Loucy (cell line): ENCODE data around the gene TXNL4B.

Source experiments
- H2AFZ ChIP-seq: fragments of 200-600 bp; sonication (generic); 2 replicates; pipeline ENCODE4 v1.6.0; 2016; ENCODE audit warnings: antibody characterized with exemption, mild to moderate bottlenecking, low read length, moderate library complexity
- H3F3A ChIP-seq: fragments of 200-600 bp; 2 replicates; pipeline ENCODE4 v1.6.0; 2016; ENCODE audit warnings: antibody characterized with exemption, low read depth, mild to moderate bottlenecking
- H3K27me3 ChIP-seq: fragments of 200-600 bp; sonication (generic); 2 replicates; pipeline ENCODE4 v1.6.1; 2014; ENCODE audit warnings: low read length, mild to moderate bottlenecking; ENCODE audit not compliant: insufficient read depth, poor library complexity, severe bottlenecking
- H3K36me3 ChIP-seq: fragments of 200-600 bp; sonication (generic); 2 replicates; pipeline ENCODE4 v1.6.1; 2016; ENCODE audit warnings: low read length; ENCODE audit not compliant: insufficient read depth
- H3K4me1 ChIP-seq: fragments of 200-600 bp; sonication (generic); 2 replicates; pipeline ENCODE4 v1.5.1; 2014; ENCODE audit warnings: low read length, mild to moderate bottlenecking; ENCODE audit not compliant: insufficient read depth, poor library complexity, severe bottlenecking
- H3K4me2 ChIP-seq: fragments of 200-600 bp; sonication (generic); 2 replicates; pipeline ENCODE4 v1.6.0; 2014; ENCODE audit warnings: antibody characterized with exemption, low read length, low read depth, mild to moderate bottlenecking; ENCODE audit not compliant: poor library complexity, severe bottlenecking
- H3K4me3 ChIP-seq: fragments of 200-600 bp; sonication (generic); 2 replicates; pipeline ENCODE4 v1.5.1; 2014; ENCODE audit warnings: low read length, mild to moderate bottlenecking, mixed read lengths; ENCODE audit not compliant: poor library complexity, severe bottlenecking
- H3K79me2 ChIP-seq: fragments of 200-600 bp; sonication (generic); 2 replicates; pipeline ENCODE4 v1.6.1; 2014; ENCODE audit warnings: low read length; ENCODE audit not compliant: insufficient read depth
- H3K9ac ChIP-seq: fragments of 200-600 bp; sonication (generic); 2 replicates; pipeline ENCODE4 v1.6.0; 2014; ENCODE audit warnings: mild to moderate bottlenecking, low read depth, low read length, moderate library complexity; ENCODE audit not compliant: poor library complexity, severe bottlenecking
- H3K9me2 ChIP-seq: fragments of 200-600 bp; sonication (generic); replicated peaks from 2 replicates; pipeline ENCODE4 v1.6.1; 2016; ENCODE audit warnings: low read depth, low read length, mixed read lengths
- H3K9me3 ChIP-seq: fragments of 200-600 bp; sonication (generic); 2 replicates; pipeline ENCODE4 v1.6.1; 2014; ENCODE audit warnings: mild to moderate bottlenecking, antibody characterized with exemption, low read length, low read depth; ENCODE audit not compliant: insufficient read depth
- H4K20me1 ChIP-seq: fragments of 200-600 bp; sonication (generic); 2 replicates; pipeline ENCODE4 v1.6.0; 2014; ENCODE audit warnings: antibody characterized with exemption, low read length, mild to moderate bottlenecking; ENCODE audit not compliant: insufficient read depth, poor library complexity, severe bottlenecking
- CTCF ChIP-seq: fragments of 200-600 bp; sonication (generic); conservative IDR thresholded peaks from 2 replicates; pipeline ENCODE4 v1.5.1; 2014; ENCODE audit warnings: mild to moderate bottlenecking, antibody characterized with exemption, low read length
- EZH2phosphoT487 ChIP-seq: fragments of 200-600 bp; IDR thresholded peaks from 2 replicates; pipeline ENCODE4 v1.6.1; 2018; ENCODE audit warnings: antibody characterized with exemption, mild to moderate bottlenecking, moderate library complexity, borderline replicate concordance

Gene TXNL4B

GRCh38 chr16:72073560-72074230 lies 19.7 kb downstream of the TXNL4B start:
- Histone ChIP-seq H4K20me1 (no peaks in the 10 kb centered on the region), H3K27me3 (no peaks in the 10 kb centered on the region), H3K9me2 (no peaks in the 10 kb centered on the region), H3K36me3 (no peaks in the 10 kb centered on the region), H3K9ac (no peak overlapping the region), H3K4me3 (no peak overlapping the region), H3K79me2 (no peaks in the 10 kb centered on the region), H3K4me1 (no peaks in the 10 kb centered on the region), H3K4me2 (no peak overlapping the region), H3F3A (no peaks in the 10 kb centered on the region), H3K9me3 (no peaks in the 10 kb centered on the region), H2AFZ (no peak overlapping the region)
- TF ChIP-seq EZH2phosphoT487 (no peak), CTCF (no peak)

DNA sequence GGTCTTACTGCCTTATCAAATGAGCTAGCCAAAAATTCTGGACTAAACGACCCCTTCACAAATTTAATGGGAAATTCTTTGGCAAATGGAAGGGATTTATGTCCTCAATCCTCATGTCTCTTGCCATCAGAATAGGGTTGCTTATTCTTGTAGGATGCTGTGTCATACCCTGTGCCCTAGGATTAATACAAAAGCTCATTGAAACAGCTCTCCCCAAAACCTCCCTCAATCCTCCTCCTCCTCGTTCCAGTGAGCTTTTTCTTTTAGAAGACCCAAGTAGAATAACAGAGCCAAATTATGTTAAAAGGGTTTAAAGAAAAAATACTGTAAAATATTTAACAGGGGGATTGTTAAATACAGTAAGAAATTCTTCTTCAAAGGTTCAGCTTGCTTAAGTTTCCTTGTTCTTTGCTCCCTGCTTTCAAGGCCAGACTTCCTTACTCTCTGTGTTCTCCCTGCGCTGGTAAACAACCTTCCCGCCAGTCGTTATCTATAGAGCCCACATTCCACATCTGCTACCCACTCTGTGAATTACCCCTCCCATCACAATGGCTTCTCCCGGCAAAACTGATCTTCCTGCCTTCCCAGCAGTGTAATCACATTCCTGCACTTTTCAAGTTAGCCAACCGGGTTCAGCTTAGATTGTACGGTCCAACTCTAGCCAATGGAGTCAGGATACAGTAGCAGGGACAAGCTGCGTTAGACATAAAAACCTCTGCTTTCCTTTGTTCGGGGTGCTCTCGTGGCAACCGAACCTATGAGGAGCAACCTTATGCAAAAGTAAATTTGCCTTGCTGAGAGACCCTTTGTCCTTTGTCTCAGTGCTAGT lies 20.7 kb downstream of the TXNL4B start:
- H3K36me3 ChIP-seq = no peaks in the 10 kb centered on the region
- TF ChIP-seq EZH2phosphoT487 (no peak), CTCF (no peak)
- H3K9me3 ChIP-seq = no peaks in the 10 kb centered on the region
- H3K4me2 ChIP-seq = no peak overlapping the region
- no peak overlapping the region for H3K4me3 ChIP-seq
- H3K4me1 ChIP-seq = no peaks in the 10 kb centered on the region
- no peak overlapping the region for H3K9ac ChIP-seq
- H3K79me2 ChIP-seq = no peaks in the 10 kb centered on the region
- no peaks in the 10 kb centered on the region for H3K9me2 ChIP-seq
- no peak overlapping the region for H2AFZ ChIP-seq
- no peaks in the 10 kb centered on the region for H3F3A ChIP-seq
- no peaks in the 10 kb centered on the region for H4K20me1 ChIP-seq
- no peaks in the 10 kb centered on the region for H3K27me3 ChIP-seq

- no peaks in the 10 kb centered on the region for H3K27me3 ChIP-seq
- no peak overlapping the region for H3K4me3 ChIP-seq
- no peak overlapping the region for H2AFZ ChIP-seq
- no peaks in the 10 kb centered on the region for H4K20me1 ChIP-seq
- no peaks in the 10 kb centered on the region for H3K79me2 ChIP-seq
- H3K4me2 ChIP-seq = no peak overlapping the region
- no peaks in the 10 kb centered on the region for H3K36me3 ChIP-seq
- no peak overlapping the region for H3K9ac ChIP-seq
- no peaks in the 10 kb centered on the region for H3K4me1 ChIP-seq
- no peak for TF ChIP-seq CTCF
- TF ChIP-seq EZH2phosphoT487 = no peak
- no peaks in the 10 kb centered on the region for H3K9me2 ChIP-seq
- H3K9me3 ChIP-seq = no peaks in the 10 kb centered on the region
- H3F3A ChIP-seq = no peaks in the 10 kb centered on the region
These were observed 24.5 kb downstream of the TXNL4B start for GRCh38 chr16:72068930-72069329.
